Activated naive CD8-positive, alpha-beta T cell (primary cell): ENCODE measurements around the gene HBZ.

Experiments
- H3K27ac Mint-ChIP-seq: one replicate; pipeline ENCODE4 v1.8.0; 2021; ENCODE audit warnings: mixed read lengths
- H3K27me3 Mint-ChIP-seq: one replicate; pipeline ENCODE4 v1.8.0; 2021; ENCODE audit warnings: mixed read lengths
- H3K36me3 Mint-ChIP-seq: one replicate; pipeline ENCODE4 v1.8.0; 2021; ENCODE audit warnings: mixed read lengths
- H3K4me1 Mint-ChIP-seq: one replicate; pipeline ENCODE4 v1.8.0; 2021; ENCODE audit warnings: low read depth, mixed read lengths
- H3K4me3 Mint-ChIP-seq: one replicate; pipeline ENCODE4 v1.8.0; 2021; ENCODE audit warnings: mild to moderate bottlenecking, mixed read lengths
- H3K9me3 Mint-ChIP-seq: one replicate; pipeline ENCODE4 v1.8.0; 2021; ENCODE audit warnings: low read depth, mixed read lengths

HBZ gene

GRCh38 chr16:152141-153128 is at the start of gene HBZ:
TSS of gene HBZ (plus strand) at chr16:152644. CDS start at chr16:152910, 266 bp downstream.
- Mint-ChIP-seq H3K36me3 (no peaks in the 10 kb centered on the region), H3K9me3 (no peaks in the 10 kb centered on the region), H3K27ac (no peak within 1 kb of the TSS), H3K4me1 (peaks cover 5% of the 10 kb centered on the region), H3K27me3 (peaks cover 11% of the 10 kb centered on the region), H3K4me3 (peak within 1 kb of the TSS; percentile 49)

- Mint-ChIP-seq H3K9me3 (no peaks in the 10 kb centered on the region), H3K36me3 (no peaks in the 10 kb centered on the region), H3K4me3 (no peak overlapping the region), H3K27me3 (no peaks in the 10 kb centered on the region), H3K27ac (no peak overlapping the region), H3K4me1 (peaks cover 3% of the 10 kb centered on the region)
Measured at GRCh38 chr16:104355-104754, 48.1 kb upstream of the HBZ start.

GRCh38 chr16:104928-105327 is 47.5 kb upstream of the HBZ start:
- no peak overlapping the region for H3K4me3 Mint-ChIP-seq

GRCh38 chr16:105521-105920 is 46.9 kb upstream of the HBZ start:
- no peaks in the 10 kb centered on the region for H3K9me3 Mint-ChIP-seq
- H3K4me3 Mint-ChIP-seq, result no peak overlapping the region
- peaks cover 3% of the 10 kb centered on the region for H3K4me1 Mint-ChIP-seq
- no peaks in the 10 kb centered on the region for H3K36me3 Mint-ChIP-seq
- no peak overlapping the region for H3K27ac Mint-ChIP-seq
- no peaks in the 10 kb centered on the region for H3K27me3 Mint-ChIP-seq

More at GRCh38 chr16:104928-105327, 47.5 kb upstream of the HBZ start:
- peaks cover 3% of the 10 kb centered on the region for H3K4me1 Mint-ChIP-seq
- H3K27ac Mint-ChIP-seq, result no peak overlapping the region
- no peaks in the 10 kb centered on the region for H3K9me3 Mint-ChIP-seq
- no peaks in the 10 kb centered on the region for H3K36me3 Mint-ChIP-seq
- H3K27me3 Mint-ChIP-seq, result no peaks in the 10 kb centered on the region

GRCh38 chr16:106623-107324 is 45.7 kb upstream of the HBZ start:
- no peaks in the 10 kb centered on the region for H3K36me3 Mint-ChIP-seq
- H3K27ac Mint-ChIP-seq, result no peak overlapping the region
- peaks cover 3% of the 10 kb centered on the region for H3K4me1 Mint-ChIP-seq
- no peak overlapping the region for H3K4me3 Mint-ChIP-seq
- no peaks in the 10 kb centered on the region for H3K9me3 Mint-ChIP-seq
- H3K27me3 Mint-ChIP-seq, result no peaks in the 10 kb centered on the region

GRCh38 chr16:112153-112840 is 40.1 kb upstream of the HBZ start:
- Mint-ChIP-seq H3K9me3 (no peaks in the 10 kb centered on the region), H3K36me3 (peaks cover 2% of the 10 kb centered on the region), H3K4me3 (no peak overlapping the region), H3K4me1 (no peaks in the 10 kb centered on the region), H3K27me3 (no peaks in the 10 kb centered on the region), H3K27ac (no peak overlapping the region)

GRCh38 chr16:114327-114726 is 38.1 kb upstream of the HBZ start:
- H3K9me3 Mint-ChIP-seq, result no peaks in the 10 kb centered on the region

GRCh38 chr16:116015-116414 is 36.4 kb upstream of the HBZ start:
- Mint-ChIP-seq H3K4me1 (peaks cover 4% of the 10 kb centered on the region), H3K27ac (no peak overlapping the region), H3K36me3 (peaks cover 2% of the 10 kb centered on the region), H3K4me3 (no peak overlapping the region), H3K9me3 (no peaks in the 10 kb centered on the region), H3K27me3 (no peaks in the 10 kb centered on the region)

More at GRCh38 chr16:114327-114726, 38.1 kb upstream of the HBZ start:
- Mint-ChIP-seq H3K27ac (no peak overlapping the region), H3K27me3 (no peaks in the 10 kb centered on the region), H3K4me3 (no peak overlapping the region), H3K4me1 (peaks cover 4% of the 10 kb centered on the region), H3K36me3 (peaks cover 2% of the 10 kb centered on the region)

GRCh38 chr16:117379-118365 is 34.8 kb upstream of the HBZ start:
- H3K4me1 Mint-ChIP-seq, result peaks cover 4% of the 10 kb centered on the region
- no peaks in the 10 kb centered on the region for H3K9me3 Mint-ChIP-seq
- no peak overlapping the region for H3K4me3 Mint-ChIP-seq
- H3K36me3 Mint-ChIP-seq, result peaks cover 2% of the 10 kb centered on the region
- no peaks in the 10 kb centered on the region for H3K27me3 Mint-ChIP-seq
- H3K27ac Mint-ChIP-seq, result no peak overlapping the region

- Mint-ChIP-seq H3K4me1 (peaks cover 4% of the 10 kb centered on the region), H3K36me3 (peaks cover 2% of the 10 kb centered on the region), H3K4me3 (no peak overlapping the region), H3K27ac (no peak overlapping the region), H3K9me3 (no peaks in the 10 kb centered on the region), H3K27me3 (no peaks in the 10 kb centered on the region)
Measured at GRCh38 chr16:118857-119256, 33.6 kb upstream of the HBZ start.

- H3K27ac Mint-ChIP-seq, result no peak overlapping the region
- peaks cover 2% of the 10 kb centered on the region for H3K36me3 Mint-ChIP-seq
- H3K4me3 Mint-ChIP-seq, result no peak overlapping the region
- no peaks in the 10 kb centered on the region for H3K9me3 Mint-ChIP-seq
- no peaks in the 10 kb centered on the region for H3K27me3 Mint-ChIP-seq
- H3K4me1 Mint-ChIP-seq, result peaks cover 4% of the 10 kb centered on the region
Measured at GRCh38 chr16:119295-119694, 33.1 kb upstream of the HBZ start.

GRCh38 chr16:119835-120491 is 32.5 kb upstream of the HBZ start:
- Mint-ChIP-seq H3K4me1 (peaks cover 4% of the 10 kb centered on the region), H3K4me3 (no peak overlapping the region), H3K9me3 (no peaks in the 10 kb centered on the region), H3K36me3 (peaks cover 2% of the 10 kb centered on the region), H3K27me3 (no peaks in the 10 kb centered on the region), H3K27ac (no peak overlapping the region)

GRCh38 chr16:120756-121155 is 31.7 kb upstream of the HBZ start:
- Mint-ChIP-seq H3K4me1 (peaks cover 4% of the 10 kb centered on the region), H3K36me3 (peaks cover 2% of the 10 kb centered on the region), H3K27ac (no peak overlapping the region), H3K9me3 (no peaks in the 10 kb centered on the region), H3K27me3 (no peaks in the 10 kb centered on the region), H3K4me3 (no peak overlapping the region)
